C4-2B (cell line): Measurements from ENCODE around the gene MEA1.

Experiments used
- CTCF ChIP-seq: fragments of 450-650 bp; conservative IDR thresholded peaks from 2 replicates; pipeline ENCODE4 v1.5.1; 2017; ENCODE audit warnings: mild to moderate bottlenecking
- ZFX ChIP-seq: fragments of 450-650 bp; IDR thresholded peaks from 2 replicates; pipeline ENCODE4 v1.6.1; 2017

- no peak for TF ChIP-seq CTCF
- TF ChIP-seq ZFX: no peak
Measured at GRCh38 chr6:43034190-43034525, 20.4 kb upstream of the MEA1 start.
